ENCODE measurements around the gene AP3M1. TPM values are rescaled to one million over a fixed set of nuclear protein-coding genes. Genes with fewer than 3 reads are reported as not detected.
"Not testable (repeated sequence)": the region's sequence is repeated elsewhere in the genome, so short reads cannot be mapped to it uniquely, and the experiment has no call there.

Gene AP3M1
- total RNA-seq, 2 donors from 2014 or later, result 47.2 to 53.5 TPM

GRCh38 chr10:74150990-74151878 lies 606 bp upstream of the AP3M1 start, which contains the start of gene ADK:
Gene ADK, plus strand, starts transcription at chr10:74151221. Its CDS starts 58 bp downstream, at chr10:74151279.
- H3K4me3 ChIP-seq (ENCODE audit: low read length), result peak within 1 kb of the TSS; percentile 99
- H3K4me1 Mint-ChIP-seq, result peaks cover 15% of the 10 kb centered on the region
- peak within 1 kb of the TSS; percentile 88 for H3K9ac ChIP-seq (ENCODE audit: extremely low read depth, low read length, poor library complexity, severe bottlenecking)
- peaks cover 10% of the 10 kb centered on the region for H3K36me3 Mint-ChIP-seq (ENCODE audit: low read depth)
- H3K9me3 Mint-ChIP-seq, result no peaks in the 10 kb centered on the region
- DNase-seq, result peak; percentile 100
- no peak within 1 kb of the TSS for H3K4me3 Mint-ChIP-seq
- H3K4me1 ChIP-seq (ENCODE audit: control insufficient read depth, insufficient read depth, low read length), result no peaks in the 10 kb centered on the region
- H3K27me3 Mint-ChIP-seq (ENCODE audit: insufficient read depth), result no peaks in the 10 kb centered on the region
- H3K27ac ChIP-seq (ENCODE audit: low read depth, low read length), result peak within 1 kb of the TSS; percentile 98
- no peaks in the 10 kb centered on the region for H3K9me3 ChIP-seq (ENCODE audit: control insufficient read depth, low read length)
- peak; percentile 76 for TF ChIP-seq CTCF (conservative IDR thresholded peaks at IDR 0.05)
- peaks cover 8% of the 10 kb centered on the region for H3K36me3 ChIP-seq (ENCODE audit: control insufficient read depth, insufficient read depth, low read length)
- WGBS, 2 experiments (ENCODE audit: insufficient coverage in 1 of 2, insufficient read length in 1 of 2), result 0% methylated on average over 7 to 57 of the region's 57 CpGs
- no peak within 1 kb of the TSS for H3K27ac Mint-ChIP-seq
- H3K27me3 ChIP-seq (ENCODE audit: control insufficient read depth, insufficient read depth, low read length, poor library complexity, severe bottlenecking), result no peaks in the 10 kb centered on the region

GRCh38 chr10:74146980-74147379 lies 3.6 kb downstream of the AP3M1 start:
- not testable (repeated sequence) for H3K9me3 Mint-ChIP-seq; H3K27ac Mint-ChIP-seq; H3K4me1 Mint-ChIP-seq; DNase-seq; H3K4me3 Mint-ChIP-seq; H3K4me1 ChIP-seq (ENCODE audit: control insufficient read depth, insufficient read depth, low read length); H3K27me3 ChIP-seq (ENCODE audit: control insufficient read depth, insufficient read depth, low read length, poor library complexity, severe bottlenecking); H3K27me3 Mint-ChIP-seq (ENCODE audit: insufficient read depth); H3K9me3 ChIP-seq (ENCODE audit: control insufficient read depth, low read length); H3K4me3 ChIP-seq (ENCODE audit: low read length); H3K27ac ChIP-seq (ENCODE audit: low read depth, low read length); H3K9ac ChIP-seq (ENCODE audit: extremely low read depth, low read length, poor library complexity, severe bottlenecking)
- peaks cover 18% of the 10 kb centered on the region for H3K36me3 ChIP-seq (ENCODE audit: control insufficient read depth, insufficient read depth, low read length)
- 91 to 100% methylated on average over 6 to 10 of the region's 10 CpGs for WGBS, 2 experiments (ENCODE audit: insufficient coverage in 1 of 2, insufficient read length in 1 of 2)
- peaks cover 19% of the 10 kb centered on the region for H3K36me3 Mint-ChIP-seq (ENCODE audit: low read depth)

- Histone ChIP-seq H3K4me1 (ENCODE audit: control insufficient read depth, insufficient read depth, low read length) (no peaks in the 10 kb centered on the region), H3K9me3 (ENCODE audit: control insufficient read depth, low read length) (no peaks in the 10 kb centered on the region), H3K4me3 (ENCODE audit: low read length) (no peak overlapping the region), H3K27ac (ENCODE audit: low read depth, low read length) (no peak overlapping the region), H3K9ac (ENCODE audit: extremely low read depth, low read length, poor library complexity, severe bottlenecking) (no peak overlapping the region), H3K36me3 (ENCODE audit: control insufficient read depth, insufficient read depth, low read length) (peaks cover 19% of the 10 kb centered on the region), H3K27me3 (ENCODE audit: control insufficient read depth, insufficient read depth, low read length, poor library complexity, severe bottlenecking) (no peaks in the 10 kb centered on the region)
- Mint-ChIP-seq H3K4me3 (no peak overlapping the region), H3K9me3 (no peaks in the 10 kb centered on the region), H3K27me3 (ENCODE audit: insufficient read depth) (no peaks in the 10 kb centered on the region), H3K4me1 (no peaks in the 10 kb centered on the region), H3K36me3 (ENCODE audit: low read depth) (peaks cover 22% of the 10 kb centered on the region), H3K27ac (no peak overlapping the region)
- no peak for DNase-seq
- TF ChIP-seq CTCF (conservative IDR thresholded peaks at IDR 0.05), result no peak
- WGBS, 2 experiments (ENCODE audit: insufficient coverage in 1 of 2, insufficient read length in 1 of 2), result 100% methylated on average over 2 of the region's 2 CpGs
Measured at GRCh38 chr10:74145133-74145532, 5.5 kb downstream of the AP3M1 start.
